Activated naive CD8-positive, alpha-beta T cell treated with anti-CD3 and anti-CD28 coated beads, Interleukin-2, amount 50 U/mL, for 16 hours (primary cell): ENCODE data around the gene CCNQ.

Source experiments
- DNase-seq: peaks from one replicate; pipeline ENCODE4 v3.0.0-alpha.2; 2020; ENCODE audit warnings: low read depth, low spot score

The CCNQ gene

GRCh38 chrX:153539171-153539978, 59.6 kb downstream of the CCNQ start:
- no peak for DNase-seq

GRCh38 chrX:153538424-153538823, 60.5 kb downstream of the CCNQ start:
- no peak for DNase-seq
